ENCODE data around the gene CD79B.

The CD79B gene

GRCh38 chr17:63931981-63932561 is at the start of gene CD79B:
Gene CD79B (minus strand): TSS chr17:63932331. CDS start chr17:63932261, 70 bp downstream.
- no peak for DNase-seq

DNA sequence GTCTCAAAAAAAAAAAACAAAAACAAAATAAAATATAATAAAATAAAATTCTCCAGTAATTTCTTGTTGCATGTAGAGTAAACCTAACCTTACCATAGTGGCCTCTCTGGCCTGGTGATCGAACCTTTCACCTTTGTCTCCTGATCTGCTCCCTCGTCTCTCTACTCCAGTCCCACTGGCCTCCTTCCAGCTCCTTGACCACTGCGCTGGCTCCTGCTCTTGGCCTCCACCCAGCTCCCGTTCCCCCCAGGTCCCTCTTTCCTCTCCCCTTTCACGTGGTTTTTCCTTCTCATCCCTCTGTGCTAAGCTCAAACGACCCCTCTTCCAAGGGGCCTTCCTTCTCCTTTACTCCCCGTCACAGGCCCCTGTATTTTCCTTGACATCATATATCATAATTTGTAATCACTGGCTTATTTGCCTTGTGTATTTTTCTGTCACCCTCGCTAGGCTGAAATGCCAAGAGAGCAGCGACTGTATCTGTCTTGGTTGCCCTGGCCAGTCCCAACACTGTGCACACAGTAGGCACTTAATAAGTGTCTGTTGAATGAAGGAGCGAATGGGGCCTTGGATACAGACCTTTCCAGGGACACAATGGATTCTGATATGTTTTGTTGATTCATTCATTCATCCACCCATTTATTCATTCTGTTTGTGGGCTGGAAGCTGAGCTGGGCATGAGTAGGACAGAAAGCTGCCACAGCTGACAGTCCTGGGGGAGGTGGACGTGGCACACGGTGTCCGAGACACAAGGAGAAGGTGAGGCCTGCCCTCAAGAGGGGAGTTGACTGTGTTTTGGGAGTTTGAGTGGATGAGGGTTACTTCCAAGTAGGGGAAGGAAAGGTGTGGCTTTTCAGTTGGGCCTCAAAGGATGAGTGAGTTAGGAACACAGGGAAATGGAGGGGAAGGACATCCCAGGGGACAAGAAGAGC is 46.4 kb upstream of the CD79B start:
- no peak for DNase-seq

DNA sequence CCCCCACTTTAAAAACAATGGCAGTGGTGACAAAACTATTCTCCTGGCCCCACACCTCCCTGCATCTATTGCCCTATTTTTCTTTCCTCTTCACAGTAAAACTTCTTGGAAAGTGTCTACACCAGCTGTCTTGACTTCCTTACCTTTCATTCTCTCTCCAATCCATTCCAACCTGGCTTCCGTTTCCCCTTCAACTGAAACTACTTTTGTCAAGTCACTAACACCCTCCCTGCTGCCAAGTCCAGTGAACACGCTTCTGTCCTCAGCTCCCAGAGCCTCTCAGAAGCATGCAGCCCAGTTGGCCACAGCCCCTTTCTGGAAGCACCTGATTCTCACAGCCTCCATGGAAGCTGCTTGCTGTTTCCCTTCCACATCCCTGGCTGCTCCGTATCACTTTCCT is 44.6 kb upstream of the CD79B start:
- no peak for DNase-seq

DNA sequence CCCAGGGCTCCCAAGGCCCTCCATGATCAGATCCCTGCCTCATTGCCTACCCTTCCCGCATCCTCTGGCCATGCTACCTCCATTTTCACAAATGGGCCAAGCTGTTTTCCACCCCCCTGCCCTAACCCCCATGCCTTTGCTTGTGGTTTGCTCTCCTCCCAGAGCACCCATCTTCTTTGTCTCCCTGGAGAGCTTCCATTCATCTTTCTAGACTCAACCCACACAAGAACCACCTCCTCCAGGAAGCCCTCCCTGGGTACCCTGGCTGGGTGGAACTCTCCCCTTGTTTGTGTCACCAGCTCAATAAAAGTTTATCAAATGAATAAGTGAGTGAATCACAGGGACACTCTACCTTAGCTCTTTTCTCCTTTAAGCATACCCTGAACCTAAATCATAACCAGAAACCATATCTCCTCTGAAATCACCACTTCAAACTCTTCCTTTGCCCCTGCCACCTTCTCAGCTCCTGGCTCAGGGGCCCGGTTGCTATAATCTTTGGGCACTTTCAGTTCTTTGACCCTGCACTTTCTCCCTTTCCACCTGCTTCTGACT is 43.5 kb upstream of the CD79B start:
- no peak for DNase-seq

DNA sequence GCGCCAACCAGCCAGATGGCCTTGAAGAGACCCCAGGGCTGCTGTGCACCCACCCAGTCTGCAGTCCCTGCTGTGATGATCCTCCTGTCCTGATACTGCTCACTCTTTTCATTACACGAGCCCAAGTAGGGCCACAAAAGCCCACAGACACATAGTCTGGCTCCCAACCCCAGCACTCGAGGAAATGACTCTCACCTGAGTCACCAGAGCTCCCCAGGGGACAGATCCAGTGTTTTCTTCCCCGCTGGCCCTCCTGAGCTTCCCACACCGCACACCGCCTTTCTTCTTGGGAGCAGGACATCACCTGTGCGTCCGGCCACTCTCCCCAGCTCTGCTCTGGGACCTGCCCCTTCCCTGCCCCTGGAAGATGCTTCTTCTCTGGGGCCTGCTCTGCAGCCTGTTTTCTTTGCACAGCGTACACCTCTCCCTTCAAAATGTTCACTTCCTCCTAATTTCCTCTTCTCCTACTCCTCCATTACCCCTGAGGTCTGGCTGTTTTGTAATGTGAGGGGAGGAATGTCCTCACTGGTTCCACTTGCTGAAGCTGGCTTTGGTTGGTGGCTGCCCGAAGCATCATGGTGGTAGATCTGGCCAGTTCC is 42.6 kb upstream of the CD79B start:
- DNase-seq: no peak

GRCh38 chr17:63973930-63974593 is 41.9 kb upstream of the CD79B start:
- no peak for DNase-seq

GRCh38 chr17:63973247-63973646 is 41.1 kb upstream of the CD79B start:
- no peak for DNase-seq

GRCh38 chr17:63972796-63973195 is 40.7 kb upstream of the CD79B start, which contains the start of gene SCN4A:
Gene SCN4A (minus strand): TSS chr17:63972918. CDS start chr17:63972841, 77 bp downstream.
- no peak for DNase-seq

GRCh38 chr17:63969278-63969677 is 37.1 kb upstream of the CD79B start:
- no peak for DNase-seq

GRCh38 chr17:63967953-63968352 is 35.8 kb upstream of the CD79B start:
- DNase-seq: no peak

DNA sequence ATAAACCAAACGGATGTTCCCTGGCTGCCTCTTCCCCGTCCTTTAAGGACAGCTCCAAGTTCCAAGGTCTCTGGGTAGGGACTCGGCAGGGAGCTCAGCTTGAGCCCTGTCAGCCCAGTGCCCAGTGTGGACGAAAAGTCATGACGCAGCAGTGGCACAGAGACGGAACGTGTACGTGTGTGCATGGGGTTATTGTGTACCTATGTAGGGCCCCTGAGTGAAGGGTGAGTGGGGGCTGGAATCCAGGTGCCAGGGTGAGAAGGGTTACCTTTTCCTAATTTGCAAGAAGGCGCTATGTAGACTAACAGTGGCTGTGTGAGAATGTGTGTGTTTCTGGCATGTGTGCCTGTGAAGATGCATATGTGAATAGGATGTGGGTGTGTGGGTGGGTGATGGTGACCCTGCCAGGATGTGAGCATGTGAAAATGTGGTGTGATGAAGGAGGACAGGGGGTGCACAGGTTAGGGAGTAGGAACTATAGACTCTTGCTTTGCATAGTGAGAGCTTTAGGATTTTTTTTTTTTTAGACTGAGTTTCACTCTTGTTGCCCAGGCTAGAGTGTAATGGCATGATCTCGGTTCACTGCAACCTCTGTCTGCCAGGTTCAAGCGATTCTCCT is 34.6 kb upstream of the CD79B start:
- DNase-seq: no peak

GRCh38 chr17:63963123-63963522 is 31.0 kb upstream of the CD79B start:
- DNase-seq: no peak

GRCh38 chr17:63962298-63962744 is 30.2 kb upstream of the CD79B start:
- DNase-seq: no peak

DNA sequence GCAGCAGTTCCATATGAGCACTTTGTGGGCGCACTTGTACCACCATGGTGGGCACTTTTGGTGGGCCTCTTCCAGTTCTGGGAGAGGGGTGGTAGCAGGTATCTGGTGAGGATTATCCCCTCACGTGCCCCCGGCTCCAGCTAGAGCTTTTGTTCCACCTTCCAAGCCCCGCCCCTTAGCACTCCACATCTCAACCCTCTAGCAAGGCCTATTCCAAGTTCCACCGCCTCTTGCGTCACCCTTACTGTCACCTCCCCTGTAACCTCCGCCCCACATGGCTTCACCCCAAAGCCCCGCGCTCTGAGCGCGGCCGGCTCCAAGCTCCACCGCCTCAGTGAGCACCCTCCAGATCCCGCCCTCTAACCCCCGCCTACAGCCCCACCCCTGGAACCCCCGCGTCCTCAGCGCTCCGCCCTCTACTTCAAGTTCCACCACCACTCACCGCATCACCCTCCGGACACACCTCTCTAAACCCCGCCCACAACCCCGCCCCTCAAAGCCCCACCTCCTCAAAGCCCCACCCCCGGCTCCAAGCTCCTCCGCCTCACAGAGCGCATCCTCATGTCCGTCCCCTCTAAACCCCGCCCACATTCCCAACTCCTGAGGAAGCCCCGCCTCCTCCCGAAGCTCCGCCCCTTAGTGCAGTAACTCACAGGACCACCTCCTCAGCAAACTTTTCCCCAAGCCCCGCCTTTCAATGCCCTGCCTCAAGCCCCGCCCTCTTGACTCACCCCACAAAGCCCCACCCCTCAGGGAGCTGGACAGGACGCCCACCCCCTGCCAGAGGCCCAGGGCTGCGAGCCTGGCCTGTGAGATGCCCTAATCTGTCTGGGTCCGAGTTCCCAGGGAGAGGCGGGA is 29.5 kb upstream of the CD79B start:
- DNase-seq: no peak

DNA sequence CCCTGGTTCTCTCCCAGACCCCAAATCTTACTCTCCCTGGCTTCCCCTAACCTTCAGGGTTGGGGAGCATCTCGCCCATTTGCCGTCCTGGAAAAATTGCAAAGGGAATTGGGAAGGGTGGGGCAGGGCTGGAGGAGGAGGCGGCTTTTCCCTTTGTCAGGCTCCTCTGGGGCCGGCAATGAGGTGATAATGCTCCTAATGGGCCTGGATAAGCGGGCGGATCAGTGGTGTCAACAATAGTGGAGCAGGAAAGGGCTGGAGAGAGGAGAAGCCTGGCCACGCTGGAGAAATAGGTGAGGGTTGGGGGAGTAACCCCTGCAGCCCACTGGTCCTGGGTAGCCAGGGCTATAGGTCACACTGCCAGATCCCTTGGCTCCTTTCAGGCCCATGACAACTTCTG is 28.3 kb upstream of the CD79B start:
- no peak for DNase-seq

DNA sequence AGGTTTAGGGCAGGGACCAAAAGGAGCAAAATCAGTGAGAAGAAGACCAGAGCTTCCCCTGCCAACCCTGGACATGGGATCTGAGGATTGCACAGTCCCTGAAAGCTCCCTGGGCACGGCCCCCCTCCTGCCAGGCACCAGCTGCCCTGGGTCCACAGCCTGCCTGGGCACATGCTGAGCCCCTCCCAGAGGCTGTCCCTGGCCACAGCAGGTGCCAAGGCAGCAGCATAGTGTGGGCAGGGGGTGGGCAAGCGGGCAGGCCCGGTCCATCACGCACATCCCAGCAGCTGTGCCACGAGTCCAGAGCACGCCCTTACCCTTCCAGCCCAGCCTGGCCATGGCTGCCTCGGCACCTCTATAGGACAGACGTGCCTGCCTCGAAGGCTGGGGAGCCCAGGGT is 27.9 kb upstream of the CD79B start:
- no peak for DNase-seq

GRCh38 chr17:63956296-63956920 is 24.3 kb upstream of the CD79B start:
- DNase-seq: no peak

DNA sequence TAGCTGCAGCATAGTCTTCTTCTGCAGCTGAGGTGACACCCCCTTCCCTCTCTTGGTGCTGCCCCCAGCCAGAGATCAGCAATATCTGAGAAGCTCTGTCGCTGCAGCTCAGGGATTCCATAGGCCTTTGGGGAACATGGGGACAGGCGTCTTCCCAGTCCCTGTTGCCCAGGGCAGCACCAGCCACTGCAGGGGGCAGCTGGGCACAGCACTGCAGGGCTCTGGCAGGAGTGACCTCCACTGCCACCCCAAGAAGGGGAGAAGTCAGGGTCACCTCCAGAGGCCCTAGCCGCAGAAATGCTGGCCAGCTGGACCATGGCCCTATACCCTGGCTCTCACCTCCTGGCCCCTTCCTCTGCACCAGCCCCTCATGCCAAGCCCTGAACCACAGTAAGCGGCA is 23.7 kb upstream of the CD79B start:
- DNase-seq: no peak

GRCh38 chr17:63955232-63955631 is 23.1 kb upstream of the CD79B start:
- no peak for DNase-seq

GRCh38 chr17:63954402-63955063 is 22.4 kb upstream of the CD79B start:
- no peak for DNase-seq
